SK-N-SH (cell line): Measurements from ENCODE around the gene THAP12. TPM values are rescaled to one million over a fixed set of nuclear protein-coding genes. Genes with fewer than 3 reads are reported as not detected.

Experiments used
- CTCF ChIA-PET: fragments of 300-600, 350-600 bp; formaldehyde crosslinking; extraction: SDS; loops from one replicate; lab custom pipeline; 2021; lab: Yijun Ruan, JAX
- POLR2A ChIA-PET: fragments of 350-600 bp; sonication (Branson Sonifier 250); formaldehyde crosslinking; extraction: SDS; loops from one replicate; lab custom pipeline; 2020; ENCODE audit warnings: antibody characterized with exemption, inconsistent platforms; lab: Yijun Ruan, JAX
- DNase-seq: peaks from one replicate; pipeline ENCODE4 v3.0.0; 2012
- H2AFZ ChIP-seq: fragments of 200-600 bp; sonication (generic); 2 replicates; pipeline ENCODE4 v1.8.1; 2016; ENCODE audit warnings: antibody characterized with exemption, mild to moderate bottlenecking, low read depth
- H3F3A ChIP-seq: fragments of 200-600 bp; sonication (generic); replicated peaks from 2 replicates; pipeline ENCODE3; 2016; ENCODE audit warnings: antibody characterized with exemption, mild to moderate bottlenecking; ENCODE audit not compliant: insufficient read depth
- H3K27ac ChIP-seq, 2 experiments: fragments of 200-500 bp in 1 of 2; fragments of 200-600 bp in 1 of 2; sonication (Bioruptor generic) in 1 of 2; sonication (generic), shearing (Covaris generic) in 1 of 2; 2 replicates each; pipeline versions ENCODE4 v1.5.1 to v1.6.1; 2014 to 2016; ENCODE audit warnings: low read depth in 2 of 2, inconsistent platforms in 1 of 2, low read length in 1 of 2, mild to moderate bottlenecking in 1 of 2, mixed read lengths in 1 of 2
- H3K27me3 ChIP-seq: fragments of 200-600 bp; sonication (generic), shearing (Covaris generic); 2 replicates; pipeline ENCODE4 v1.6.1; 2016; ENCODE audit warnings: mixed run types; ENCODE audit not compliant: insufficient read depth
- H3K36me3 ChIP-seq, 2 experiments: fragments of 200-500 bp in 1 of 2; fragments of 200-600 bp in 1 of 2; sonication (Bioruptor generic) in 1 of 2; sonication (generic) in 1 of 2; replicated peaks in 1 of 2; 2 replicates each; pipeline versions ENCODE3 to v1.5.1; 2014 to 2016; ENCODE audit warnings: low read length in 1 of 2, mild to moderate bottlenecking in 1 of 2; ENCODE audit not compliant: insufficient read depth in 2 of 2, control insufficient read depth in 1 of 2
- H3K4me1 ChIP-seq, 2 experiments: fragments of 200-500 bp in 1 of 2; fragments of 200-600 bp in 1 of 2; sonication (Bioruptor generic) in 1 of 2; sonication (generic), shearing (Covaris generic) in 1 of 2; 2 replicates each; pipeline versions ENCODE4 v1.5.1 to v1.6.1; 2014 to 2016; ENCODE audit warnings: low read depth in 1 of 2, low read length in 1 of 2, mixed run types in 1 of 2; ENCODE audit not compliant: insufficient read depth in 2 of 2, control insufficient read depth in 1 of 2
- H3K4me2 ChIP-seq: fragments of 200-600 bp; sonication (generic), shearing (Covaris generic); 2 replicates; pipeline ENCODE4 v1.6.1; 2017; ENCODE audit warnings: mixed run types
- H3K4me3 ChIP-seq, 2 experiments: fragments of 200-500 bp in 1 of 2; fragments of 200-600 bp in 1 of 2; sonication (Bioruptor generic) in 1 of 2; sonication (generic), shearing (Covaris generic) in 1 of 2; 2 replicates each; pipeline versions ENCODE4 v1.5.1 to v1.8.1; 2014 to 2016; ENCODE audit warnings: low read depth in 2 of 2, inconsistent platforms in 1 of 2, low read length in 1 of 2, mild to moderate bottlenecking in 1 of 2, mixed read lengths in 1 of 2, moderate library complexity in 1 of 2
- H3K79me2 ChIP-seq: fragments of 200-600 bp; sonication (generic); 2 replicates; pipeline ENCODE4 v1.8.1; 2017; ENCODE audit warnings: mild to moderate bottlenecking; ENCODE audit not compliant: insufficient read depth
- H3K9ac ChIP-seq: fragments of 200-600 bp; sonication (generic); 2 replicates; pipeline ENCODE4 v1.6.1; 2017; ENCODE audit warnings: mixed run types
- H3K9me2 ChIP-seq: fragments of 200-600 bp; sonication (generic); 2 replicates; pipeline ENCODE4 v1.6.1; 2017; ENCODE audit warnings: mixed run types
- H3K9me3 ChIP-seq: fragments of 200-600 bp; sonication (generic); 2 replicates; pipeline ENCODE4 v1.6.1; 2017; ENCODE audit warnings: mixed run types, mild to moderate bottlenecking, moderate library complexity
- H4K20me1 ChIP-seq: fragments of 200-600 bp; sonication (generic); 2 replicates; pipeline ENCODE4 v1.6.1; 2017; ENCODE audit warnings: mild to moderate bottlenecking, mixed run types; ENCODE audit not compliant: insufficient read depth
- ELF1 ChIP-seq: IDR thresholded peaks from 2 replicates; pipeline ENCODE4 v1.4.0; 2012
- EP300 ChIP-seq, 2 experiments: IDR thresholded peaks; 2 replicates each; pipeline versions ENCODE4 v1.4.0 to v1.6.1; 2012; ENCODE audit warnings: borderline replicate concordance in 1 of 2, low read depth in 1 of 2, low read length in 1 of 2
- EZH2phosphoT487 ChIP-seq: fragments of 200-600 bp; sonication (generic); IDR thresholded peaks from 2 replicates; pipeline ENCODE4 v1.6.1; 2017; ENCODE audit warnings: low read depth, mixed run types, mild to moderate bottlenecking, antibody characterized with exemption, moderate library complexity, borderline replicate concordance
- FOSL2 ChIP-seq: IDR thresholded peaks from 2 replicates; pipeline ENCODE4 v1.4.0; 2012; ENCODE audit warnings: low read depth, mild to moderate bottlenecking, moderate library complexity, borderline replicate concordance
- FOXJ3 ChIP-seq: sonication (generic); formaldehyde crosslinking; IDR thresholded peaks from 2 replicates; pipeline ENCODE4 v1.5.1; 2020; ENCODE audit warnings: mild to moderate bottlenecking, missing genetic modification reagents
- GATA2 ChIP-seq: sonication (generic); formaldehyde crosslinking; IDR thresholded peaks from 2 replicates; pipeline ENCODE4 v1.5.0; 2020; ENCODE audit warnings: mild to moderate bottlenecking, missing genetic modification reagents
- IRF3 ChIP-seq: fragments of 150-350 bp; IDR thresholded peaks from 2 replicates; pipeline ENCODE4 v1.6.1; 2016; ENCODE audit warnings: mild to moderate bottlenecking, low read depth, low read length
- MEF2A ChIP-seq: IDR thresholded peaks from 2 replicates; pipeline ENCODE4 v1.4.0; 2012; ENCODE audit warnings: low read depth, borderline replicate concordance
- MXI1 ChIP-seq: IDR thresholded peaks from 2 replicates; pipeline ENCODE4 v1.6.1; 2012; ENCODE audit warnings: mild to moderate bottlenecking, low read depth, low read length, improper control_type of control experiment
- NFIC ChIP-seq: IDR thresholded peaks from 2 replicates; pipeline ENCODE4 v1.4.0; 2012; ENCODE audit warnings: borderline replicate concordance
- NRF1 ChIP-seq: IDR thresholded peaks from 2 replicates; pipeline ENCODE4 v1.6.1; 2012; ENCODE audit warnings: low read depth, mild to moderate bottlenecking, low read length
- PBX3 ChIP-seq: IDR thresholded peaks from 2 replicates; pipeline ENCODE4; 2012
- RAD21 ChIP-seq: IDR thresholded peaks from 2 replicates; pipeline ENCODE4 v1.6.1; 2012; ENCODE audit warnings: mild to moderate bottlenecking, low read length
- RFX5 ChIP-seq: IDR thresholded peaks from 2 replicates; pipeline ENCODE4 v1.6.1; 2012; ENCODE audit warnings: mild to moderate bottlenecking, improper control_type of control experiment, low read length
- SIN3A ChIP-seq: IDR thresholded peaks from 2 replicates; pipeline ENCODE4 v1.6.1; 2012; ENCODE audit warnings: low read depth, mild to moderate bottlenecking, low read length, moderate library complexity, borderline replicate concordance
- TCF12 ChIP-seq: IDR thresholded peaks from 2 replicates; pipeline ENCODE4 v1.4.0; 2012
- YY1 ChIP-seq: IDR thresholded peaks from 2 replicates; pipeline ENCODE4 v1.4.0; 2012; ENCODE audit warnings: low read depth, mild to moderate bottlenecking
- WGBS: methylation state at CpG from one replicate; pipeline ENCODE4 v1.1.6; 2017; ENCODE audit warnings: low lambda C conversion rate; 5-methylcytosine and 5-hydroxymethylcytosine counted together
- polyA plus RNA-seq, 3 experiments: library from polyadenylated mRNA; depleted of rRNA; stranded (reverse); fragments of >200 nt; gene quantifications; 2 replicates each; pipeline ENCODE4 v1.2.3, GENCODE V29; 2012
- TF ChIP-seq, protein P1 (sequence below): IDR thresholded peaks from 2 replicates; pipeline ENCODE4 v1.6.1; 2012; ENCODE audit warnings: mild to moderate bottlenecking, low read depth, low read length, moderate library complexity
- TF ChIP-seq, protein P2 (sequence below): IDR thresholded peaks from 2 replicates; pipeline ENCODE4 v1.4.0; 2012; ENCODE audit warnings: low read depth, borderline replicate concordance

THAP12 gene
- polyA plus RNA-seq, 1 of the 3 experiments (the other 2 are of a cell fraction): 14.9 TPM

DNA sequence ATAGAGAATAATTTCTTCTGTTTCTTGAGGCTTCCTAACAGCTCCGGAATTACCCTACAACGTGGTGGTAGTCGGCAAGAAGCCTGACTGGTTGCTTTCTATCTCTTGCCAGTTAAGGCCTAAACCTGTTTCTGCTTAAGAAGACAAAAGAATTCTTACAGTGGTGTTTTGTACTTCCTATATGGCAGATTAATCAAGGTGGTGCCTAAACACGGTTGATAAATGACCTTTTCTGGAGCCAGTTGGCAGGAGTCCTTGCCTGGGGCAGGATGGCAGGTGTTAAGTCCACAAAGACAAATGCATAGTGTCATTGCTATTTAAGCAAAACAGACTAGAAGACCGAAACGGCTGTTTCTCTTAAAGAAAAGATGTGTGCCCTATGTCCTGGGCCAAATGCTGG lies 10.1 kb upstream of the THAP12 start:
- Histone ChIP-seq H3K27me3 (no peaks in the 10 kb centered on the region), H3K27ac (no peak overlapping the region), H3K36me3 (no peaks in the 10 kb centered on the region), H3K4me3 (no peak overlapping the region), H3K9ac (no peak overlapping the region), H3K9me2 (no peaks in the 10 kb centered on the region), H3K4me1 (peaks cover 0 to 12% of the 10 kb centered on the region in 2 experiments; a peak in 2 of 4 replicates), H3F3A (no peaks in the 10 kb centered on the region), H3K4me2 (no peak overlapping the region), H2AFZ (no peak overlapping the region), H3K79me2 (no peaks in the 10 kb centered on the region), H4K20me1 (no peaks in the 10 kb centered on the region), H3K9me3 (no peaks in the 10 kb centered on the region)
- no peak for DNase-seq
- ChIA-PET CTCF (no interaction called here), POLR2A (no interaction called here)
- TF ChIP-seq EP300 (IDR thresholded peaks at IDR 0.05; ENCODE audit: borderline replicate concordance in 1 of 2, low read depth in 1 of 2, low read length in 1 of 2): no peak
- no peak for TF ChIP-seq EZH2phosphoT487
- TF ChIP-seq RFX5: no peak
- no peak for TF ChIP-seq NRF1
- TF ChIP-seq, protein P1, sequence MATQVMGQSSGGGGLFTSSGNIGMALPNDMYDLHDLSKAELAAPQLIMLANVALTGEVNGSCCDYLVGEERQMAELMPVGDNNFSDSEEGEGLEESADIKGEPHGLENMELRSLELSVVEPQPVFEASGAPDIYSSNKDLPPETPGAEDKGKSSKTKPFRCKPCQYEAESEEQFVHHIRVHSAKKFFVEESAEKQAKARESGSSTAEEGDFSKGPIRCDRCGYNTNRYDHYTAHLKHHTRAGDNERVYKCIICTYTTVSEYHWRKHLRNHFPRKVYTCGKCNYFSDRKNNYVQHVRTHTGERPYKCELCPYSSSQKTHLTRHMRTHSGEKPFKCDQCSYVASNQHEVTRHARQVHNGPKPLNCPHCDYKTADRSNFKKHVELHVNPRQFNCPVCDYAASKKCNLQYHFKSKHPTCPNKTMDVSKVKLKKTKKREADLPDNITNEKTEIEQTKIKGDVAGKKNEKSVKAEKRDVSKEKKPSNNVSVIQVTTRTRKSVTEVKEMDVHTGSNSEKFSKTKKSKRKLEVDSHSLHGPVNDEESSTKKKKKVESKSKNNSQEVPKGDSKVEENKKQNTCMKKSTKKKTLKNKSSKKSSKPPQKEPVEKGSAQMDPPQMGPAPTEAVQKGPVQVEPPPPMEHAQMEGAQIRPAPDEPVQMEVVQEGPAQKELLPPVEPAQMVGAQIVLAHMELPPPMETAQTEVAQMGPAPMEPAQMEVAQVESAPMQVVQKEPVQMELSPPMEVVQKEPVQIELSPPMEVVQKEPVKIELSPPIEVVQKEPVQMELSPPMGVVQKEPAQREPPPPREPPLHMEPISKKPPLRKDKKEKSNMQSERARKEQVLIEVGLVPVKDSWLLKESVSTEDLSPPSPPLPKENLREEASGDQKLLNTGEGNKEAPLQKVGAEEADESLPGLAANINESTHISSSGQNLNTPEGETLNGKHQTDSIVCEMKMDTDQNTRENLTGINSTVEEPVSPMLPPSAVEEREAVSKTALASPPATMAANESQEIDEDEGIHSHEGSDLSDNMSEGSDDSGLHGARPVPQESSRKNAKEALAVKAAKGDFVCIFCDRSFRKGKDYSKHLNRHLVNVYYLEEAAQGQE: no peak
- no peak for TF ChIP-seq ELF1
- no peak for TF ChIP-seq SIN3A
- no peak for TF ChIP-seq PBX3
- TF ChIP-seq GATA2 (CRISPR knock-in tag): no peak
- no peak for TF ChIP-seq RAD21
- no peak for TF ChIP-seq YY1
- no peak for TF ChIP-seq FOSL2
- TF ChIP-seq MEF2A: no peak
- TF ChIP-seq, protein P2, sequence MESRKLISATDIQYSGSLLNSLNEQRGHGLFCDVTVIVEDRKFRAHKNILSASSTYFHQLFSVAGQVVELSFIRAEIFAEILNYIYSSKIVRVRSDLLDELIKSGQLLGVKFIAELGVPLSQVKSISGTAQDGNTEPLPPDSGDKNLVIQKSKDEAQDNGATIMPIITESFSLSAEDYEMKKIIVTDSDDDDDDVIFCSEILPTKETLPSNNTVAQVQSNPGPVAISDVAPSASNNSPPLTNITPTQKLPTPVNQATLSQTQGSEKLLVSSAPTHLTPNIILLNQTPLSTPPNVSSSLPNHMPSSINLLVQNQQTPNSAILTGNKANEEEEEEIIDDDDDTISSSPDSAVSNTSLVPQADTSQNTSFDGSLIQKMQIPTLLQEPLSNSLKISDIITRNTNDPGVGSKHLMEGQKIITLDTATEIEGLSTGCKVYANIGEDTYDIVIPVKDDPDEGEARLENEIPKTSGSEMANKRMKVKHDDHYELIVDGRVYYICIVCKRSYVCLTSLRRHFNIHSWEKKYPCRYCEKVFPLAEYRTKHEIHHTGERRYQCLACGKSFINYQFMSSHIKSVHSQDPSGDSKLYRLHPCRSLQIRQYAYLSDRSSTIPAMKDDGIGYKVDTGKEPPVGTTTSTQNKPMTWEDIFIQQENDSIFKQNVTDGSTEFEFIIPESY: no peak
- no peak for TF ChIP-seq IRF3
- no peak for TF ChIP-seq NFIC
- no peak for TF ChIP-seq TCF12
- TF ChIP-seq FOXJ3 (CRISPR knock-in tag): no peak
- TF ChIP-seq MXI1: no peak
- 75% methylated on average over 6 of the region's 6 CpGs for WGBS
